ENCODE data around the gene NEGR1. TPM values are rescaled to one million over a fixed set of nuclear protein-coding genes. Genes with fewer than 3 reads are reported as not detected.

NEGR1 gene
- total RNA-seq, 4 donors from 2014 or later = 33.3 to 73.0 (median 54.1) TPM

DNA sequence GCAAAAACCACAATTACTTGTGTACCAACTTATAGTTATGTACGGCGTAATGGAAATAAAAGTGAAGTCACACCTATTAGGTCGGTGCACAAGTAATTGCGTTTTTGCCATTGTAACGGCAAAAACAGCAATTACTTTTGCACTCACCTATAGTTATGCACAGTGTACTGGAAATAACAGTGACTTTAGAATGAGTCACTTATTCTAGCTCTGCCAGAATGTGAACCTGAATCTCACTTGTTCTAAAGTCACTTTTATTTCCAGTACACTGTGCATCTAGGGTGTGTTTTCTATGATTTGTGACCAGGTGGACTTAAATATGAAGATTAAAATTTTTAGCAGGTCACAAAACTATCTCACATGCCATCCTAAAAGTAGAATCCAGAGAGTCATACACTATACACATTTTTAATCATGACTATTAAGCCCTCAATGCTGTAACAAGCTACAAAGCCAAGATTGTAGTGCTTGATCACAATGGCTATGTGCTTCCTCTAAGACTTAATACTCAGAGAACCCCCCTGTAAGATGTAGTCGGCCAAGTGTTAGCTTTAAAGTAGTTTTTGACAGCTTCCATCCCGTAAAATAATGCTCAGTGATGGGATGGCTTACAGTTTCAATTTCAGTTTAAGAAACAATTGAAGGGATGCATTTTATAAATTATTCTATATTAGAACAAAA, 218.8 kb downstream of the NEGR1 start:
- no peaks in the 10 kb centered on the region for H3K36me3 ChIP-seq
- ATAC-seq = no peak
- H3K4me1 ChIP-seq = peaks cover 0 to 37% (median 0%) of the 10 kb centered on the region in 3 donors
- no peaks in the 10 kb centered on the region for H3K9me3 ChIP-seq
- TF ChIP-seq POLR2AphosphoS5 (IDR thresholded peaks at IDR 0.05) (no peak), POLR2A (IDR thresholded peaks at IDR 0.05) (no peak), EP300 (IDR thresholded peaks at IDR 0.05) (no peak)
- TF ChIP-seq, protein P1, sequence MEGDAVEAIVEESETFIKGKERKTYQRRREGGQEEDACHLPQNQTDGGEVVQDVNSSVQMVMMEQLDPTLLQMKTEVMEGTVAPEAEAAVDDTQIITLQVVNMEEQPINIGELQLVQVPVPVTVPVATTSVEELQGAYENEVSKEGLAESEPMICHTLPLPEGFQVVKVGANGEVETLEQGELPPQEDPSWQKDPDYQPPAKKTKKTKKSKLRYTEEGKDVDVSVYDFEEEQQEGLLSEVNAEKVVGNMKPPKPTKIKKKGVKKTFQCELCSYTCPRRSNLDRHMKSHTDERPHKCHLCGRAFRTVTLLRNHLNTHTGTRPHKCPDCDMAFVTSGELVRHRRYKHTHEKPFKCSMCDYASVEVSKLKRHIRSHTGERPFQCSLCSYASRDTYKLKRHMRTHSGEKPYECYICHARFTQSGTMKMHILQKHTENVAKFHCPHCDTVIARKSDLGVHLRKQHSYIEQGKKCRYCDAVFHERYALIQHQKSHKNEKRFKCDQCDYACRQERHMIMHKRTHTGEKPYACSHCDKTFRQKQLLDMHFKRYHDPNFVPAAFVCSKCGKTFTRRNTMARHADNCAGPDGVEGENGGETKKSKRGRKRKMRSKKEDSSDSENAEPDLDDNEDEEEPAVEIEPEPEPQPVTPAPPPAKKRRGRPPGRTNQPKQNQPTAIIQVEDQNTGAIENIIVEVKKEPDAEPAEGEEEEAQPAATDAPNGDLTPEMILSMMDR (IDR thresholded peaks at IDR 0.05) = no peak
- no peak overlapping the region for H3K27ac ChIP-seq
- H3K27me3 ChIP-seq = no peaks in the 10 kb centered on the region
- no peak overlapping the region for H3K4me3 ChIP-seq
- whole genome bisulfite sequencing, 2 donors (ENCODE audit: low coverage in 1 of 2) = 66 to 85% methylated on average over 7 of the region's 7 CpGs

DNA sequence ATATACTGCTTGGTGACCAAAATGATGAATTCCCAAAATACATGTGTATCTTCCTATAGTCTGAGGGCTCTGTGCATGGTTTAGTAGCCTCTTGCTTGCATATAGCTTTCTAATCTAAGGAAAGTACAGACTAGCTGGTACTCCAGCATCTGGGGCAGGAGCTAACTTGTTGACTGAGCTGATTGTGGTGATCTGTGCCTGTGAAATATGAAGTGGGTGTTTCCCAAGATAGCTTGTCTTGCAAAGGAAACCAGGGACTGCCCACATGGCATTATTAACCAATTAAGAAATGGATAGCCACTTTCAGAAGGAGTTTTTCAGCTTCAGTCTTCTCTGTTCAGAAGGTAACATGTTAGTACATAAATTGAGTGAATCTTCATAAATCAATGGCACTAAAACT, 219.8 kb downstream of the NEGR1 start:
- H3K4me1 ChIP-seq = peaks cover 0 to 37% (median 0%) of the 10 kb centered on the region in 3 donors
- no peaks in the 10 kb centered on the region for H3K9me3 ChIP-seq
- ATAC-seq = no peak
- no peak overlapping the region for H3K4me3 ChIP-seq
- no peaks in the 10 kb centered on the region for H3K27me3 ChIP-seq
- TF ChIP-seq, protein P1 (IDR thresholded peaks at IDR 0.05) = no peak
- no peak for TF ChIP-seq POLR2A (IDR thresholded peaks at IDR 0.05)
- TF ChIP-seq EP300 (IDR thresholded peaks at IDR 0.05) = no peak
- TF ChIP-seq POLR2AphosphoS5 (IDR thresholded peaks at IDR 0.05) = no peak
- H3K27ac ChIP-seq = no peak overlapping the region
- H3K36me3 ChIP-seq = no peaks in the 10 kb centered on the region

DNA sequence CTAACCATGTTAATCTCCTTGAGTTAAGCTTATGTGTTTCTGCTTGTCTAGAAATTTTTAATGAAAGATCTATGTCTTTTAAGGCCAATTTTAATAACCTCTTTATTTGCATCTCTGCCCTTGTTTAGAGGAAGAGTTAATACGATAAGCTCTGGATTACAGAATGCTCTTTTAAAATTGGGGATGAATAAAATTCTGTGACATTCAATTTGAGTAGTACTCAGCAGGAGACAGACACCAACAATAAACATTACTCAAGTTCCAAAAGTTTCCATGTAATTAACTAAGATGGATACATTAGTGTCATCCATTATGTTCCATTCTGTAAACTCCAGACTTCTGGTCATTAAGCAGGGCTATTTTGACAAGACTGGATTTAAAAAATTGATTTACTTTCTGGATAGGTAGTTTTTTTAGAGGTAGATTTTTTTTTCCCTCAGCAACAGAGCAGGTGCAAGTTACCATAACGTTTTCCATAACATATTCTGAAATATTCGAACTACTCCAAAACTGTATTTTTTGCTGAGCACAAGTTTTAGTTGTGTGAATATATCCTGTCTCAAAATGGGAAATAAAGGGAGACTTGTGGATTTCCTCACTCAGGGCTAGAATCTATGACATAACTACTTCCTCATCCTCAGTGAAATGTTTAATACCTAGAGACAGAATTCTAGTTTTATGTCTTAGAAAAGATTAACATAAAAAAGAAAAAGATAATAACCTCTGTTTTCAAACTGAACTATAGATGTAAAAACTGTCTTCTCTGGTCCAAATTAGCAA, 221.7 kb downstream of the NEGR1 start:
- Histone ChIP-seq H3K36me3 (no peaks in the 10 kb centered on the region), H3K9me3 (no peaks in the 10 kb centered on the region), H3K4me1 (peaks cover 0 to 19% (median 0%) of the 10 kb centered on the region in 3 donors), H3K27me3 (no peaks in the 10 kb centered on the region), H3K4me3 (no peak overlapping the region), H3K27ac (no peak overlapping the region)
- TF ChIP-seq EP300 (IDR thresholded peaks at IDR 0.05) (no peak), POLR2AphosphoS5 (IDR thresholded peaks at IDR 0.05) (no peak), POLR2A (IDR thresholded peaks at IDR 0.05) (no peak)
- TF ChIP-seq, protein P1 (IDR thresholded peaks at IDR 0.05) = no peak
- WGBS, 2 donors (ENCODE audit: low coverage in 1 of 2) = 78 to 79% methylated on average over 3 of the region's 3 CpGs
- no peak for ATAC-seq

DNA sequence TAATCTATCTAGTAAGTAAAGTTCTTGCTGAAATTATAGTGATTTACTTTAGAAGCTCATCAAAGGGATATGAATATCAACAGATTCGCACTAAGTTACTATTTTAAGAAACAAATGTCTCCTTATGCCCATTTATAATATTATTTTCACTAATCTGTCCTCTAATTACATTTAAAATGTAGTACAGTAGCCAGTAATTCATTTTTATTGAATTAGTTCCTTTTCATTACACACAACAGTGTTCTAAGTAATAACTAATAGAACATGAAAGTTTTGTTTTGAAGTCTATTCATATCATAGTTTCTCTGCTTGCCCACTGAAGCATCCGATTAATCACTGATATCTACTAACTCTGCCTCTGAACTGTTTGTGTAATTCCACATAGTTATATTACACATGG, 225.8 kb downstream of the NEGR1 start:
- TF ChIP-seq POLR2AphosphoS5 (IDR thresholded peaks at IDR 0.05) = no peak
- TF ChIP-seq POLR2A (IDR thresholded peaks at IDR 0.05) = no peak
- no peaks in the 10 kb centered on the region for H3K4me1 ChIP-seq
- WGBS, 2 donors (ENCODE audit: low coverage in 1 of 2) = 83 to 86% methylated on average over 2 of the region's 2 CpGs

DNA sequence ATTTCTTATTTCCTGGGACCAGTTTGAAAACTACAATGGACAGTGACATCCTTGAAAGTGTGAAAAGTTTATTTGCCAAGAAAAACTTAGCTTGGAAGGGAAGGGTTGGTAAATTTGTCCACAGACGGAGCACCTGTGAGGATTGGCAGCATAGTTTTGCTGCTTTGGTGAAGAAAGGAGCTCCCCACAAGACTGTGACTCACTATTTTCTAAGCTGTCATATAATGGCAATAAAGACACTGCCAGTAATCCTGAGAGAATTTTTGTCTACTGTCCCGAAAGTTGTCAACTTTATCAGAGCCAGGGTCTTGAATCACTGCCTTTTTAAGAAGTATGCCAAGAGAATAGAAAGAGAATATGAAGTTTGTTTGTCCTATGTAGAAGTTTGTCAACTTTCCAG, 230.8 kb downstream of the NEGR1 start:
- no peak for ATAC-seq
- 19 to 53% methylated on average over 2 of the region's 2 CpGs for WGBS, 2 donors (ENCODE audit: low coverage in 1 of 2)

More for the DNA sequence above, 225.8 kb downstream of the NEGR1 start:
- H3K36me3 ChIP-seq = no peaks in the 10 kb centered on the region
- ATAC-seq = no peak
- H3K4me3 ChIP-seq = no peak overlapping the region
- H3K27me3 ChIP-seq = no peaks in the 10 kb centered on the region
- no peak overlapping the region for H3K27ac ChIP-seq
- H3K9me3 ChIP-seq = no peaks in the 10 kb centered on the region

More for the DNA sequence above, 230.8 kb downstream of the NEGR1 start:
- Histone ChIP-seq H3K36me3 (no peaks in the 10 kb centered on the region), H3K27me3 (no peaks in the 10 kb centered on the region), H3K4me3 (no peak overlapping the region), H3K27ac (no peak overlapping the region), H3K4me1 (no peaks in the 10 kb centered on the region), H3K9me3 (no peaks in the 10 kb centered on the region)
- TF ChIP-seq, protein P1 (IDR thresholded peaks at IDR 0.05) = no peak
- TF ChIP-seq POLR2A (IDR thresholded peaks at IDR 0.05) (no peak), POLR2AphosphoS5 (IDR thresholded peaks at IDR 0.05) (no peak), EP300 (IDR thresholded peaks at IDR 0.05) (no peak)

Data from gastroesophageal sphincter (tissue), 4 donors.